Erythroblast (primary cell): Measurements from ENCODE around the gene TMEM108.

Source experiments
- GATA1 ChIP-seq: IDR thresholded peaks from 2 replicates; pipeline ENCODE4 v1.6.1; 2011; ENCODE audit warnings: low read depth, mild to moderate bottlenecking, control low read depth, low read length, moderate library complexity
- POLR2A ChIP-seq: IDR thresholded peaks from 2 replicates; pipeline ENCODE4 v1.6.1; 2011; ENCODE audit warnings: mild to moderate bottlenecking, low read length

DNA sequence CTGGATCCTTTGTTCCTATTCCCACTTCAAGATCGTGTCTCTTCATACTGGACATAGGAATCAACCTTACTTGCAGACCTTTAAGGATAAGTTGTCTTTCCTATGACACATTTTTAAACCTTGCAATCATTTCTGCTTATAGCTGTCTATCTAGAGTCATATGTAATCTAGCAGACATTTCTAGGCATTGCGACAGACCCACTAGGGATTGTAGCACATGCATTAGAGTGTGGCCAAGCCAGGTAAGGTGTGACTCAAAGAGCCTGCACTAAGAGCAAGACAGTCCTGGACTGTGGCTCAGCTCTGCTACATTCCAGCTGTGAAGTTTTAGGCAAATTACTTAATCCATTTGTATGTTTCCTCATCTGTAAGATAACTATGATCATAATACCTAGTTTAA, 322.8 kb downstream of the TMEM108 start:
- TF ChIP-seq POLR2A = no peak
- no peak for TF ChIP-seq GATA1
